Panc1 (cell line): ENCODE results near the gene SLC38A10.

Source experiments
- POLR2AphosphoS5 ChIP-seq: IDR thresholded peaks from 2 replicates; pipeline ENCODE4 v1.6.1; 2012; ENCODE audit warnings: mild to moderate bottlenecking, low read depth, low read length, moderate library complexity
- SIN3A ChIP-seq: IDR thresholded peaks from 2 replicates; pipeline ENCODE4 v1.6.1; 2012; ENCODE audit warnings: low read depth, mild to moderate bottlenecking, low read length, moderate library complexity, borderline replicate concordance; ENCODE audit not compliant: insufficient read depth
- TCF7L2 ChIP-seq: IDR thresholded peaks from 2 replicates; pipeline ENCODE4 v1.6.1; 2011; ENCODE audit warnings: mild to moderate bottlenecking, low read depth, low read length, inconsistent platforms
- TF ChIP-seq, protein P1 (sequence below): fragments of 450-650 bp; IDR thresholded peaks from 2 replicates; pipeline ENCODE4 v1.5.1; 2017; ENCODE audit warnings: mild to moderate bottlenecking
- TF ChIP-seq, protein P2 (sequence below), 2 experiments: IDR thresholded peaks; 2 replicates each; pipeline ENCODE4 v1.6.1; 2011 to 2012; ENCODE audit warnings: low read depth in 2 of 2, control low read depth in 1 of 2, low read length in 1 of 2, mild to moderate bottlenecking in 1 of 2, moderate library complexity in 1 of 2; ENCODE audit not compliant: insufficient read depth in 1 of 2

DNA sequence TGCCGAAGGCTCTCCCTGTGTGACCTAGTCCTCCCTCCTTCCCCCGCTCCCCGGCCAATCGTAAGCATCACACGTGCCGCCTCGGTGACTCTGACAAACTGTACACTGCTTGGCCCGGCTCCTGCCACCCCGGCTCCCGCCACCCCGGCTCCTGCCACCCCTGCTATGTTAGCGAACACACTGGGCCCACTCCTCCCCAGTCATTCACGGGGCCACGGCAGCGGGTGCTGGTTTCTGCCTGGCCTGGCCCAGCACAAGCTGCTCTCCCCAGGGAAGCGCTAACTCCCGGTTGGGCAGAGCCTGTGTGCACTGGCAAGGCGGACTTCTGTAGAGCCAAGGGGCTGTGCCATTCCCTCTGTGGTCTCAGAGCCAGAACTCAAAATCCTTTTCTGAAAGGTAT, 34.0 kb downstream of the SLC38A10 start:
- TF ChIP-seq, protein P1, sequence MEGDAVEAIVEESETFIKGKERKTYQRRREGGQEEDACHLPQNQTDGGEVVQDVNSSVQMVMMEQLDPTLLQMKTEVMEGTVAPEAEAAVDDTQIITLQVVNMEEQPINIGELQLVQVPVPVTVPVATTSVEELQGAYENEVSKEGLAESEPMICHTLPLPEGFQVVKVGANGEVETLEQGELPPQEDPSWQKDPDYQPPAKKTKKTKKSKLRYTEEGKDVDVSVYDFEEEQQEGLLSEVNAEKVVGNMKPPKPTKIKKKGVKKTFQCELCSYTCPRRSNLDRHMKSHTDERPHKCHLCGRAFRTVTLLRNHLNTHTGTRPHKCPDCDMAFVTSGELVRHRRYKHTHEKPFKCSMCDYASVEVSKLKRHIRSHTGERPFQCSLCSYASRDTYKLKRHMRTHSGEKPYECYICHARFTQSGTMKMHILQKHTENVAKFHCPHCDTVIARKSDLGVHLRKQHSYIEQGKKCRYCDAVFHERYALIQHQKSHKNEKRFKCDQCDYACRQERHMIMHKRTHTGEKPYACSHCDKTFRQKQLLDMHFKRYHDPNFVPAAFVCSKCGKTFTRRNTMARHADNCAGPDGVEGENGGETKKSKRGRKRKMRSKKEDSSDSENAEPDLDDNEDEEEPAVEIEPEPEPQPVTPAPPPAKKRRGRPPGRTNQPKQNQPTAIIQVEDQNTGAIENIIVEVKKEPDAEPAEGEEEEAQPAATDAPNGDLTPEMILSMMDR = no peak
- TF ChIP-seq, protein P2, sequence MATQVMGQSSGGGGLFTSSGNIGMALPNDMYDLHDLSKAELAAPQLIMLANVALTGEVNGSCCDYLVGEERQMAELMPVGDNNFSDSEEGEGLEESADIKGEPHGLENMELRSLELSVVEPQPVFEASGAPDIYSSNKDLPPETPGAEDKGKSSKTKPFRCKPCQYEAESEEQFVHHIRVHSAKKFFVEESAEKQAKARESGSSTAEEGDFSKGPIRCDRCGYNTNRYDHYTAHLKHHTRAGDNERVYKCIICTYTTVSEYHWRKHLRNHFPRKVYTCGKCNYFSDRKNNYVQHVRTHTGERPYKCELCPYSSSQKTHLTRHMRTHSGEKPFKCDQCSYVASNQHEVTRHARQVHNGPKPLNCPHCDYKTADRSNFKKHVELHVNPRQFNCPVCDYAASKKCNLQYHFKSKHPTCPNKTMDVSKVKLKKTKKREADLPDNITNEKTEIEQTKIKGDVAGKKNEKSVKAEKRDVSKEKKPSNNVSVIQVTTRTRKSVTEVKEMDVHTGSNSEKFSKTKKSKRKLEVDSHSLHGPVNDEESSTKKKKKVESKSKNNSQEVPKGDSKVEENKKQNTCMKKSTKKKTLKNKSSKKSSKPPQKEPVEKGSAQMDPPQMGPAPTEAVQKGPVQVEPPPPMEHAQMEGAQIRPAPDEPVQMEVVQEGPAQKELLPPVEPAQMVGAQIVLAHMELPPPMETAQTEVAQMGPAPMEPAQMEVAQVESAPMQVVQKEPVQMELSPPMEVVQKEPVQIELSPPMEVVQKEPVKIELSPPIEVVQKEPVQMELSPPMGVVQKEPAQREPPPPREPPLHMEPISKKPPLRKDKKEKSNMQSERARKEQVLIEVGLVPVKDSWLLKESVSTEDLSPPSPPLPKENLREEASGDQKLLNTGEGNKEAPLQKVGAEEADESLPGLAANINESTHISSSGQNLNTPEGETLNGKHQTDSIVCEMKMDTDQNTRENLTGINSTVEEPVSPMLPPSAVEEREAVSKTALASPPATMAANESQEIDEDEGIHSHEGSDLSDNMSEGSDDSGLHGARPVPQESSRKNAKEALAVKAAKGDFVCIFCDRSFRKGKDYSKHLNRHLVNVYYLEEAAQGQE (IDR thresholded peaks at IDR 0.05; ENCODE audit: insufficient read depth in 1 of 2, low read depth in 2 of 2, low read length in 1 of 2) = no peak
- TF ChIP-seq POLR2AphosphoS5 (no peak), TCF7L2 (no peak), SIN3A (no peak)
